Activated CD4-positive, alpha-beta T cell treated with anti-CD3 and anti-CD28 coated beads, Interleukin-10, Interleukin-2, amounts not matched to agents 100 ng/mL and 50 ng/mL, durations not matched to agents 16 hours and 8 hours (primary cell): ENCODE results near the gene GPR161.

Source experiments
- DNase-seq: peaks from one replicate; pipeline ENCODE4 v3.0.0-alpha.2; 2020

Gene GPR161

GRCh38 chr1:168105846-168106245 lies 30.9 kb downstream of the GPR161 start:
- no peak for DNase-seq

GRCh38 chr1:168104535-168104934 lies 32.2 kb downstream of the GPR161 start:
- no peak for DNase-seq

GRCh38 chr1:168102487-168102886 lies 34.2 kb downstream of the GPR161 start:
- DNase-seq: no peak

- no peak for DNase-seq
Measured at GRCh38 chr1:168101336-168101735, 35.4 kb downstream of the GPR161 start.

GRCh38 chr1:168100315-168101002 lies 36.3 kb downstream of the GPR161 start:
- no peak for DNase-seq

GRCh38 chr1:168099337-168099801 lies 37.4 kb downstream of the GPR161 start:
- DNase-seq: no peak

GRCh38 chr1:168098534-168099320 lies 38.0 kb downstream of the GPR161 start:
- DNase-seq: no peak

- DNase-seq: no peak
Measured at GRCh38 chr1:168097921-168098528, 38.7 kb downstream of the GPR161 start.

GRCh38 chr1:168096296-168097165 lies 40.2 kb downstream of the GPR161 start:
- DNase-seq: no peak

- DNase-seq: no peak
Measured at GRCh38 chr1:168095476-168095875, 41.3 kb downstream of the GPR161 start.

GRCh38 chr1:168093616-168094015 lies 43.1 kb downstream of the GPR161 start:
- no peak for DNase-seq

GRCh38 chr1:168092566-168093355 lies 44.0 kb downstream of the GPR161 start:
- no peak for DNase-seq

GRCh38 chr1:168091720-168092550 lies 44.8 kb downstream of the GPR161 start:
- no peak for DNase-seq

GRCh38 chr1:168091063-168091462 lies 45.7 kb downstream of the GPR161 start:
- no peak for DNase-seq

- DNase-seq: no peak
Measured at GRCh38 chr1:168090395-168090794, 46.3 kb downstream of the GPR161 start.

- DNase-seq: no peak
Measured at GRCh38 chr1:168089979-168090337, 46.8 kb downstream of the GPR161 start.

- no peak for DNase-seq
Measured at GRCh38 chr1:168089326-168089978, 47.3 kb downstream of the GPR161 start.

- DNase-seq: no peak
Measured at GRCh38 chr1:168088511-168089325, 48.0 kb downstream of the GPR161 start.

GRCh38 chr1:168087696-168088095 lies 49.0 kb downstream of the GPR161 start:
- no peak for DNase-seq

- no peak for DNase-seq
Measured at GRCh38 chr1:168086438-168086837, 50.3 kb downstream of the GPR161 start.
